Epithelial cell of proximal tubule (primary cell): ENCODE results near the gene LHX6. TPM values are rescaled to one million over a fixed set of nuclear protein-coding genes. Genes with fewer than 3 reads are reported as not detected.

ENCODE experiments used
- DNase-seq: peaks from one replicate; pipeline ENCODE4 v3.0.0-alpha.2; 2011; ENCODE audit warnings: low read depth
- H3K4me3 ChIP-seq: 2 replicates; pipeline ENCODE4 v1.5.1; 2011; ENCODE audit warnings: low read depth, mild to moderate bottlenecking, low read length
- total RNA-seq: library from RNA; depleted of rRNA; stranded (reverse); fragments of >200 nt; gene quantifications from 2 replicates; pipeline ENCODE4 v1.2.3, GENCODE V29; 2015
- TF ChIP-seq, protein P1 (sequence below): conservative IDR thresholded peaks from 2 replicates; pipeline ENCODE4 v1.5.1; 2012; ENCODE audit warnings: low read depth, mild to moderate bottlenecking, low read length

Gene LHX6
- total RNA-seq, 1 donor from 2014 or later, result 0.06 TPM

GRCh38 chr9:122226758-122227574, 1.8 kb downstream of the LHX6 start:
- TF ChIP-seq, protein P1, sequence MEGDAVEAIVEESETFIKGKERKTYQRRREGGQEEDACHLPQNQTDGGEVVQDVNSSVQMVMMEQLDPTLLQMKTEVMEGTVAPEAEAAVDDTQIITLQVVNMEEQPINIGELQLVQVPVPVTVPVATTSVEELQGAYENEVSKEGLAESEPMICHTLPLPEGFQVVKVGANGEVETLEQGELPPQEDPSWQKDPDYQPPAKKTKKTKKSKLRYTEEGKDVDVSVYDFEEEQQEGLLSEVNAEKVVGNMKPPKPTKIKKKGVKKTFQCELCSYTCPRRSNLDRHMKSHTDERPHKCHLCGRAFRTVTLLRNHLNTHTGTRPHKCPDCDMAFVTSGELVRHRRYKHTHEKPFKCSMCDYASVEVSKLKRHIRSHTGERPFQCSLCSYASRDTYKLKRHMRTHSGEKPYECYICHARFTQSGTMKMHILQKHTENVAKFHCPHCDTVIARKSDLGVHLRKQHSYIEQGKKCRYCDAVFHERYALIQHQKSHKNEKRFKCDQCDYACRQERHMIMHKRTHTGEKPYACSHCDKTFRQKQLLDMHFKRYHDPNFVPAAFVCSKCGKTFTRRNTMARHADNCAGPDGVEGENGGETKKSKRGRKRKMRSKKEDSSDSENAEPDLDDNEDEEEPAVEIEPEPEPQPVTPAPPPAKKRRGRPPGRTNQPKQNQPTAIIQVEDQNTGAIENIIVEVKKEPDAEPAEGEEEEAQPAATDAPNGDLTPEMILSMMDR, result no peak
- H3K4me3 ChIP-seq, result no peak overlapping the region
- no peak for DNase-seq

- DNase-seq, result no peak
- TF ChIP-seq, protein P1, result no peak
- H3K4me3 ChIP-seq, result peak overlapping the region; percentile 6
These were observed 2.5 kb downstream of the LHX6 start for GRCh38 chr9:122226142-122226757.

DNA sequence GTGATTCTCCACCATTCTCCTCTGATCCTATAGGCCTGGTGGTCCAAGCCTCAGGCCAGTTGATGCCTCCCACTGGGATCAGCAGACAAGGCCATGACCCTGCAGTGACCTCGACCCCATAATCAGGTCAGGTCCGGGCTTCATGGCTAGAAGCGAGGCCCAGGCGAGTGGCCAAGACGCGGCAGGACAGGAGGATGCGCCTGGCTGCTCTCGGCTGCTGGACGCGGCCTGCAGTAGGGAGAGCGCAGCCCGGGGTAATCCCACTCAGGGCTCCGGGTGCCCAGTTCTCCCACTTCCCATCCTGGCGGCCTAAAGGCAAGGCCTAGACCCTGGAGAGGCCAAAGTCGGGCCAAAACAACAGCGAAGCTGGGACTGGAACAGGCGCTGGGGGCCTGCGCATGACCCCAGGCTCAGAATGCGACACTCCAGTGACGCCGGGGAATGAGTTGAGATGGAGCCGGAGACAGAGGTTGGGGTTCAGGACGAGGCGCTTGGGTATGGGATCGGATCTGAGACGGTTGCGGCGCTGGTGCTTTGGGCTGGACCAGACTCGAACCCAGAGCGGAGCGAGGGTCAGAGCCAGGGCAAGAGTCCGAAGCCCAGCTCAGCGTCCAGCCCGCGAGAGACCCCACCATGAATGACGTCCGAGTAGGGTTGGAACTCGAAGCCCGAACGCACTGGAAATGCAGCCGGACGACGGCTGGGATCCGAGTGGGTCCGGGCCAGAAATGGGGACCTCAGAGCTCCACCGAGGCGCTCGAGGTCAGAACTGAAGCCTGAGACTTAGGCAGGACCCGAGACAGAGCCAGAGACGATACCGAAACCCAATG, 3.2 kb downstream of the LHX6 start:
- TF ChIP-seq, protein P1, result no peak
- DNase-seq, result no peak
- peak overlapping the region; percentile 6 for H3K4me3 ChIP-seq

GRCh38 chr9:122223435-122223834, 5.3 kb downstream of the LHX6 start:
- TF ChIP-seq, protein P1, result no peak
- H3K4me3 ChIP-seq, result no peak overlapping the region

DNA sequence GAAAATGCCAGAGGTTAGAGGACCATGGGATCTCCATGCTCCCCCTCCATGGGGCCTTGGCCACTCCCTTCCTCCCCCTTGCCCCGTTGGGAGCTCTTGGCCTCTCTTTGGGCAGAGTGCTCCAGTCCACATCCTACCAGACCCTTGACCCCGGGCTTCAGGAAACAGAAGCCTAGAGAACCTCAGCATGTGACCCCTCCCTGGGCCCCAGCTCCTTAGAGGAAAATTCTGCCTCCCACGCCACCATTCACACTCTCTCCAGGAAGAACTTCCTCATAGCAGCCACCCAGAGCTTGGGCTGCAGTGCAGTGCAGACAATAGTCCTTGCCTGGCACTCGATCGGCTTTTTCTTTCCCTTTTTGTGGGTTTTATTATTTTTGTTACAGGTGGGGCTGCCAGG, 6.0 kb downstream of the LHX6 start:
- no peak for DNase-seq
- TF ChIP-seq, protein P1, result no peak
- no peak overlapping the region for H3K4me3 ChIP-seq

More at GRCh38 chr9:122223435-122223834, 5.3 kb downstream of the LHX6 start:
- DNase-seq, result no peak

DNA sequence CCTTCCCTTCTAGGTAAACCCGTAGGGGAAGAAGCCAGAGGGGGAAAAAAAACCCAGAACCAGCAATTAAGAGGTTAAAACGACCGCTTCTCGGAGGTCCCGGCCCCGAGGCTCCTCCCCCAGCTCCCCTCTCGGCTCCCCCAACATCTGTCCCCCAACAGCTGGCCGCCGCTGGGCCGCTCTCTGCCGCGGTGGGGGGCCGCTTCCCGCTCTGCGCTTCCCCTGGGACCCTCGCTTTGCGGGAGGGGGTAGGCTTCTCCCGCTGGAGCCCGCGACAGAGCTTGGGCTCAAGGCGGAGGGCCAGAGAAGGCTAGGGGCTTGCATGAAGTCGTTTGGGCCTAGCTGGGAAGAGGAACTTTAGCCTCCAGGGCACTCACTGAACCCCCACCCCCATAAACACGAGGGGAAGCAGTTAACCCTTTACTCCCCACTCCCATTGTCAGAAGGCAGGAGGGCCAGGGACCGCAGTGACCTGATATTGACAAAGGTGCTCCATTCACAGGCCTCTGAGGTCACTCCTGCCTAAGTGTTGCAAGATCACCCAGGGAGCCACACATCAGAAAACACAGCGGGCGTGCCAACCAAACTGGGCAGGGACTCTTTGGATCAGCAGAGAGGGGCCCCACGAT, 7.5 kb downstream of the LHX6 start:
- no peak overlapping the region for H3K4me3 ChIP-seq
- DNase-seq, result no peak
- TF ChIP-seq, protein P1, result no peak
